OCI-LY7 (cell line): ENCODE results near the gene ERVMER34-1. TPM values are rescaled to one million over a fixed set of nuclear protein-coding genes. Genes with fewer than 3 reads are reported as not detected.

Source experiments
- BruUV-seq: library from RNA; stranded (reverse); fragments of 400-500 nt; replicated peaks from 2 replicates; lab custom pipeline; 2021; lab: Mats Ljungman, UMichigan
- CTCF ChIA-PET: fragments of 300-600 bp; sonication (Branson Sonifier 250); formaldehyde crosslinking; loops from one replicate; lab custom pipeline; 2022; ENCODE audit warnings: antibody characterized with exemption; ENCODE audit not compliant: unreplicated experiment; lab: Charles Lee
- POLR2A ChIA-PET: fragments of 300-600 bp; sonication (Branson Sonifier 250); formaldehyde crosslinking; loops from one replicate; lab custom pipeline; 2022; ENCODE audit warnings: antibody characterized with exemption; lab: Charles Lee
- DNase-seq: peaks from one replicate; pipeline ENCODE4 v3.0.0-alpha.2; 2015; ENCODE audit warnings: low spot score
- H2AFZ ChIP-seq: fragments of 200-600 bp; sonication (generic), shearing (Covaris generic); 2 replicates; pipeline ENCODE4 v1.6.1; 2014; ENCODE audit warnings: mild to moderate bottlenecking, antibody characterized with exemption, low read length, moderate library complexity
- H3K27ac ChIP-seq: fragments of 200-600 bp; sonication (generic); 2 replicates; pipeline ENCODE4 v1.5.1; 2014; ENCODE audit warnings: mixed run types, low read depth, mild to moderate bottlenecking, moderate library complexity, low read length, inconsistent platforms; ENCODE audit not compliant: poor library complexity, severe bottlenecking
- H3K36me3 ChIP-seq: fragments of 200-600 bp; sonication (generic); 2 replicates; pipeline ENCODE4 v1.6.1; 2014; ENCODE audit warnings: mild to moderate bottlenecking, antibody characterized with exemption, low read length, moderate library complexity, mixed read lengths; ENCODE audit not compliant: insufficient read depth
- H3K4me1 ChIP-seq: fragments of 200-600 bp; sonication (generic); 2 replicates; pipeline ENCODE4 v1.5.1; 2014; ENCODE audit warnings: mild to moderate bottlenecking, low read length; ENCODE audit not compliant: insufficient read depth, poor library complexity, severe bottlenecking
- H3K4me2 ChIP-seq: fragments of 200-600 bp; sonication (generic); 2 replicates; pipeline ENCODE4 v1.6.1; 2014; ENCODE audit warnings: mild to moderate bottlenecking, low read length
- H3K4me3 ChIP-seq: fragments of 200-600 bp; sonication (generic); 2 replicates; pipeline ENCODE4 v1.5.1; 2014; ENCODE audit warnings: mild to moderate bottlenecking, low read depth, low read length; ENCODE audit not compliant: poor library complexity, severe bottlenecking
- H3K79me2 ChIP-seq: fragments of 200-600 bp; sonication (generic); 2 replicates; pipeline ENCODE4 v1.6.1; 2016; ENCODE audit warnings: low read depth, mild to moderate bottlenecking, low read length, moderate library complexity, mixed read lengths; ENCODE audit not compliant: insufficient read depth
- H3K9me2 ChIP-seq: fragments of 200-600 bp; sonication (generic); 2 replicates; pipeline ENCODE4 v1.6.1; 2016; ENCODE audit warnings: mild to moderate bottlenecking, low read length, mixed read lengths; ENCODE audit not compliant: insufficient read depth
- H3K9me3 ChIP-seq: fragments of 200-600 bp; sonication (generic); 2 replicates; pipeline ENCODE4 v1.6.1; 2014; ENCODE audit warnings: mild to moderate bottlenecking, mixed run types, low read length, mixed read lengths
- H4K20me1 ChIP-seq: fragments of 200-600 bp; sonication (generic); 2 replicates; pipeline ENCODE4 v1.6.1; 2014; ENCODE audit warnings: mild to moderate bottlenecking, antibody characterized with exemption, low read length, moderate library complexity, mixed read lengths; ENCODE audit not compliant: insufficient read depth
- CTCF ChIP-seq: fragments of 200-600 bp; sonication (generic); conservative IDR thresholded peaks from 2 replicates; pipeline ENCODE4 v1.5.1; 2014; ENCODE audit warnings: mild to moderate bottlenecking, antibody characterized with exemption, low read length, moderate library complexity, mixed read lengths
- EZH2phosphoT487 ChIP-seq: fragments of 200-600 bp; sonication (generic); IDR thresholded peaks from 2 replicates; pipeline ENCODE4 v1.6.1; 2018; ENCODE audit warnings: low read depth, borderline replicate concordance, mild to moderate bottlenecking, mixed run types, antibody characterized with exemption, low read length, moderate library complexity, mixed read lengths
- intact Hi-C: fragments of 100-400 bp; cut with micrococcal nuclease; formaldehyde crosslinking; loops from one replicate; pipeline ENCODE4 v1.10.0; 2022; ENCODE audit not compliant: unreplicated experiment
- total RNA-seq, 2 experiments: library from RNA; depleted of rRNA in 1 of 2; stranded (reverse); fragments of >200 nt in 1 of 2; shearing (Covaris generic) in 1 of 2; gene quantifications; 2 replicates each; pipeline ENCODE4 v1.2.3, GENCODE V29; 2014 to 2022

Gene ERVMER34-1
- total RNA-seq, 2 experiments from 2014 or later: not detected

- Histone ChIP-seq H3K9me3 (no peaks in the 10 kb centered on the region), H3K4me3 (peak overlapping the region; percentile 99), H3K27ac (peak overlapping the region; percentile 70), H2AFZ (peak overlapping the region; percentile 72; the same call in 1 of the 2 replicates), H4K20me1 (no peaks in the 10 kb centered on the region), H3K9me2 (no peaks in the 10 kb centered on the region), H3K4me1 (peaks cover 65% of the 10 kb centered on the region), H3K4me2 (peak overlapping the region; percentile 80), H3K36me3 (peaks cover 39% of the 10 kb centered on the region), H3K79me2 (peaks cover 37% of the 10 kb centered on the region)
- no TSS peak for BruUV-seq
- POLR2A ChIA-PET: interaction anchor here (0.6 to 3.7 kb wide), 9 partner anchors 10 to 868 kb away, joined by 3 to 67 read pairs (median 3); partner anchors contain the start of gene DCUN1D4
- TF ChIP-seq EZH2phosphoT487 (no peak), CTCF (no peak)
- DNase-seq: peak; percentile 56
- intact Hi-C loops: loop anchor here (10.0 kb wide), 2 partner anchors 654 to 1034 kb away; partner anchors contain the start of gene SCFD2
- CTCF ChIA-PET: interaction anchor here (2.3 kb wide), 1 partner anchor 11 kb away, joined by 10 read pairs; no protein-coding TSS in a partner anchor
These were observed 40.0 kb downstream of the ERVMER34-1 start for GRCh38 chr4:52711272-52711671.

- no peak for DNase-seq
- Histone ChIP-seq H2AFZ (peak overlapping the region; percentile 52; the same call in 1 of the 2 replicates), H3K4me2 (peak overlapping the region; percentile 42), H4K20me1 (no peaks in the 10 kb centered on the region), H3K27ac (no peak overlapping the region), H3K9me2 (no peaks in the 10 kb centered on the region), H3K4me3 (no peak overlapping the region), H3K79me2 (peaks cover 18% of the 10 kb centered on the region), H3K4me1 (peaks cover 44% of the 10 kb centered on the region), H3K36me3 (peaks cover 18% of the 10 kb centered on the region), H3K9me3 (no peaks in the 10 kb centered on the region)
- POLR2A ChIA-PET: interaction anchor here (2.3 kb wide), 1 partner anchor 13 kb away, joined by 7 read pairs; no protein-coding TSS in a partner anchor
- no peak for TF ChIP-seq CTCF
- TF ChIP-seq EZH2phosphoT487: no peak
- BruUV-seq: no TSS peak
- intact Hi-C loops: no loop called here
- CTCF ChIA-PET: no interaction called here
These were observed 42.1 kb downstream of the ERVMER34-1 start for GRCh38 chr4:52709155-52709554.

GRCh38 chr4:52704661-52705060 lies 46.6 kb downstream of the ERVMER34-1 start:
- Histone ChIP-seq H2AFZ (no peak overlapping the region), H3K4me3 (no peak overlapping the region), H4K20me1 (no peaks in the 10 kb centered on the region), H3K9me3 (no peaks in the 10 kb centered on the region), H3K4me1 (peaks cover 43% of the 10 kb centered on the region), H3K27ac (no peak overlapping the region), H3K36me3 (no peaks in the 10 kb centered on the region), H3K79me2 (no peaks in the 10 kb centered on the region), H3K9me2 (no peaks in the 10 kb centered on the region), H3K4me2 (no peak overlapping the region)
- TF ChIP-seq EZH2phosphoT487 (no peak), CTCF (no peak)
- intact Hi-C loops: no loop called here
- ChIA-PET POLR2A (interaction anchor here (1.1 kb wide), 1 partner anchor 8 kb away, joined by 4 read pairs; no protein-coding TSS in a partner anchor), CTCF (no interaction called here)
- BruUV-seq: no TSS peak
- no peak for DNase-seq
